ENCODE results near the gene PISD.
"Not testable (repeated sequence)": the region's sequence is repeated elsewhere in the genome, so short reads cannot be mapped to it uniquely, and the experiment has no call there.

The PISD gene

DNA sequence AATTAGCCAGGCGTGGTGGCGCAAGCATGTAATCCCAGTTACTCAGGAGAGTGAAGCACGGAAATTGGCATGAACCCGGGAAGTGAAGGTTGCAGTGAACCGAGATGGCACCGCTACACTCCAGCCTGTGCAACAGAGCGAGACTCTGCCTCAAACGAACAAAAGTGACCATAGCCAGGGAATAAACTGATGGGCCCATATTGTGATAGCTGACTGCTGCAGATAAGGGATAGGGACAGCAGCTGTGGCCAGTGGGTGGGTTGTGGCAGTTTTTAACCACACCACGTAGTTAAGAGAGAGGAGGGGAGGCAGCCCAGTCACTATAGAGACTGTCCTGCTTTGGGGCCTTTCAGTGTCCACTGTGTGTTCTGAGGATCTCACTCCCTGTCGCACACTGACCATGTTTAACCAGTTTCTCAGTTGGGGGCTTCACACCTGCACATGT, 58.9 kb downstream of the PISD start:
- Histone ChIP-seq H3K9me3 (ENCODE audit: severe bottlenecking) (no peaks in the 10 kb centered on the region), H3K27ac (ENCODE audit: poor library complexity, severe bottlenecking) (no peak overlapping the region), H3K36me3 (ENCODE audit: low read depth) (0 out of 2 replicates have a peak, but pooled peaks cover 10% of the 10 kb centered on the region), H3K27me3 (ENCODE audit: insufficient read depth, poor library complexity, severe bottlenecking) (no peaks in the 10 kb centered on the region), H3K4me1 (ENCODE audit: insufficient read depth, poor library complexity, severe bottlenecking) (no peaks in the 10 kb centered on the region), H3K4me3 (ENCODE audit: severe bottlenecking) (no peak overlapping the region)
- no peak for TF ChIP-seq CTCF (IDR thresholded peaks at IDR 0.05; ENCODE audit: poor library complexity, severe bottlenecking)
- DNase-seq (ENCODE audit: low spot score), result peak; percentile 8
- no peak for ATAC-seq (ENCODE audit: low read depth)

- no peak overlapping the region for H3K27ac ChIP-seq (ENCODE audit: poor library complexity, severe bottlenecking)
- no peak for TF ChIP-seq CTCF (IDR thresholded peaks at IDR 0.05; ENCODE audit: poor library complexity, severe bottlenecking)
- no peaks in the 10 kb centered on the region for H3K27me3 ChIP-seq (ENCODE audit: insufficient read depth, poor library complexity, severe bottlenecking)
- no peaks in the 10 kb centered on the region for H3K9me3 ChIP-seq (ENCODE audit: severe bottlenecking)
- H3K4me3 ChIP-seq (ENCODE audit: severe bottlenecking), result no peak overlapping the region
- no peaks in the 10 kb centered on the region for H3K4me1 ChIP-seq (ENCODE audit: insufficient read depth, poor library complexity, severe bottlenecking)
- 0 out of 2 replicates have a peak, but pooled peaks cover 10% of the 10 kb centered on the region for H3K36me3 ChIP-seq (ENCODE audit: low read depth)
- ATAC-seq (ENCODE audit: low read depth) (peak; percentile 51; the same call in 2 of the 3 replicates), DNase-seq (ENCODE audit: low spot score) (peak; percentile 29)
These were observed 59.6 kb downstream of the PISD start for GRCh38 chr22:31602259-31602952.

- no peak for ATAC-seq (ENCODE audit: low read depth)
These were observed 66.7 kb downstream of the PISD start for GRCh38 chr22:31595271-31595670.

GRCh38 chr22:31590161-31590560, 71.9 kb downstream of the PISD start:
- not testable (repeated sequence) for H3K36me3 ChIP-seq (ENCODE audit: low read depth); ATAC-seq (ENCODE audit: low read depth); H3K27me3 ChIP-seq (ENCODE audit: insufficient read depth, poor library complexity, severe bottlenecking); H3K9me3 ChIP-seq (ENCODE audit: severe bottlenecking); H3K27ac ChIP-seq (ENCODE audit: poor library complexity, severe bottlenecking); H3K4me1 ChIP-seq (ENCODE audit: insufficient read depth, poor library complexity, severe bottlenecking); H3K4me3 ChIP-seq (ENCODE audit: severe bottlenecking); DNase-seq (ENCODE audit: low spot score)

More at GRCh38 chr22:31595271-31595670, 66.7 kb downstream of the PISD start:
- Histone ChIP-seq H3K4me1 (ENCODE audit: insufficient read depth, poor library complexity, severe bottlenecking) (no peaks in the 10 kb centered on the region), H3K36me3 (ENCODE audit: low read depth) (peaks cover 4% of the 10 kb centered on the region; the same call in 1 of the 2 replicates), H3K27me3 (ENCODE audit: insufficient read depth, poor library complexity, severe bottlenecking) (no peaks in the 10 kb centered on the region), H3K4me3 (ENCODE audit: severe bottlenecking) (no peak overlapping the region), H3K27ac (ENCODE audit: poor library complexity, severe bottlenecking) (no peak overlapping the region), H3K9me3 (ENCODE audit: severe bottlenecking) (no peaks in the 10 kb centered on the region)
- no peak for TF ChIP-seq CTCF (IDR thresholded peaks at IDR 0.05; ENCODE audit: poor library complexity, severe bottlenecking)
- DNase-seq (ENCODE audit: low spot score), result no peak

DNA sequence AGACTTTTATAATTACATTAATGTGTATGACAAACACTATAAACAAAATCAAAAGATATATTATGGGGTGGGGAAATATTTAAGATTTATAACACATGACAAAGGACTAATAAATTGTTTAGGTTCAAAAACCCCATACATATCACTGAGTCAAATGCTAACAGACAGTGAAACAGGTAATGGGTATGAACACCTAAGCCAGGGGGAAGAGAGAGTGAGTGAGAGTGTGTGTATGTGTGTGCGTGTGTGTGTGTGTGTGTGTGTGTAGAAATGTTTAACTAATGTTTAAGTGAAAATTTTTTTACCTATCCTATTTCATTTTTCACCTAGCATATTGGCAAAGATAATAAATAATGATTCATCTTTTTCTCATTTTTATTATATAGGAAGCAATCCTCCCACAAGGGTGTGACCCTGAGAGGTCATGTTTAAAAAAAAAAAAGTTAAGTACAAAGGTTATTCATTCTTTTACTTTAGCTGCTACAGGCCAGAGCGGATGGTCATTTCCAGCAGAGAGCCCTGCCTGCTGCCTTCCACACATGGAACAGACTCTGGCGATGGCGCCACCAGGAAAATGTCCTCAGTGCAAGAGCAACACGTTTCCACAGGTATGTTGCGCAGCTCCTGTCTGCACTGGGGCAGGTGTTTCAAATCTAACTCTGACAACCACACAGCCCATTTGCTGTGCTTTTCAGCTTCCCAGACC, 72.9 kb downstream of the PISD start:
- no peaks in the 10 kb centered on the region for H3K27me3 ChIP-seq (ENCODE audit: insufficient read depth, poor library complexity, severe bottlenecking)
- H3K9me3 ChIP-seq (ENCODE audit: severe bottlenecking), result no peaks in the 10 kb centered on the region
- TF ChIP-seq CTCF (IDR thresholded peaks at IDR 0.05; ENCODE audit: poor library complexity, severe bottlenecking), result no peak
- H3K4me3 ChIP-seq (ENCODE audit: severe bottlenecking), result no peak overlapping the region
- ATAC-seq (ENCODE audit: low read depth) (no peak), DNase-seq (ENCODE audit: low spot score) (no peak)
- H3K36me3 ChIP-seq (ENCODE audit: low read depth), result no peaks in the 10 kb centered on the region; the same call in none of the 2 replicates
- no peaks in the 10 kb centered on the region for H3K4me1 ChIP-seq (ENCODE audit: insufficient read depth, poor library complexity, severe bottlenecking)
- no peak overlapping the region for H3K27ac ChIP-seq (ENCODE audit: poor library complexity, severe bottlenecking)
